Panc1 (cell line): ENCODE data around the gene HSD17B2. TPM values are rescaled to one million over a fixed set of nuclear protein-coding genes. Genes with fewer than 3 reads are reported as not detected.

Experiments
- ATAC-seq: fragments of 200-7000 bp; cut with Tn5 transposase; 2 replicates; pipeline ENCODE4 v1.9.1; 2020; ENCODE audit warnings: mild to moderate bottlenecking, moderate library complexity
- BruUV-seq: library from RNA; stranded (reverse); fragments of 400-500 nt; replicated peaks from 2 replicates; lab custom pipeline; 2021; lab: Mats Ljungman, UMichigan
- CTCF ChIA-PET: fragments of 300-600 bp; sonication (Branson Sonifier 250); formaldehyde crosslinking; loops from one replicate; lab custom pipeline; 2022; ENCODE audit warnings: antibody characterized with exemption; lab: Charles Lee
- POLR2A ChIA-PET: fragments of 300-600 bp; sonication (Branson Sonifier 250); formaldehyde crosslinking; loops from one replicate; lab custom pipeline; 2022; ENCODE audit warnings: antibody characterized with exemption; lab: Charles Lee
- DNase-seq: peaks from one replicate; pipeline ENCODE4 v3.0.0-alpha.2; 2010; ENCODE audit warnings: low read depth, low spot score
- H3K27ac ChIP-seq: 2 replicates; pipeline ENCODE4 v1.5.1; 2011; ENCODE audit warnings: mild to moderate bottlenecking, low read length, inconsistent platforms
- H3K27me3 ChIP-seq: fragments of 200-500 bp; sonication (Bioruptor generic); 2 replicates; pipeline ENCODE4 v1.6.0; 2014; ENCODE audit warnings: low read length, inconsistent platforms; ENCODE audit not compliant: control insufficient read depth, insufficient read depth
- H3K36me3 ChIP-seq: fragments of 200-500 bp; sonication (Bioruptor generic); 2 replicates; pipeline ENCODE4 v1.5.1; 2014; ENCODE audit warnings: inconsistent platforms, mild to moderate bottlenecking, low read length, moderate library complexity; ENCODE audit not compliant: control insufficient read depth, insufficient read depth
- H3K4me1 ChIP-seq: 2 replicates; pipeline ENCODE4 v1.5.1; 2011; ENCODE audit warnings: inconsistent platforms, mild to moderate bottlenecking, low read length, moderate library complexity; ENCODE audit not compliant: control insufficient read depth, insufficient read depth
- H3K4me3 ChIP-seq, 2 experiments: 2 replicates each; pipeline ENCODE4 v1.5.1; 2011 to 2012; ENCODE audit warnings: low read depth in 2 of 2, low read length in 2 of 2, mild to moderate bottlenecking in 2 of 2, inconsistent platforms in 1 of 2, moderate library complexity in 1 of 2
- H3K9me3 ChIP-seq: fragments of 200-500 bp; sonication (Bioruptor generic); 2 replicates; pipeline ENCODE4 v1.5.1; 2014; ENCODE audit warnings: low read depth, mild to moderate bottlenecking, inconsistent platforms, low read length, moderate library complexity; ENCODE audit not compliant: control insufficient read depth, insufficient read depth
- CTCF ChIP-seq: fragments of 450-650 bp; IDR thresholded peaks from 2 replicates; pipeline ENCODE4 v1.5.1; 2017; ENCODE audit warnings: mild to moderate bottlenecking
- POLR2AphosphoS5 ChIP-seq: IDR thresholded peaks from 2 replicates; pipeline ENCODE4 v1.6.1; 2012; ENCODE audit warnings: mild to moderate bottlenecking, low read depth, low read length, moderate library complexity
- REST ChIP-seq, 2 experiments: IDR thresholded peaks; 2 replicates each; pipeline ENCODE4 v1.6.1; 2011 to 2012; ENCODE audit warnings: low read depth in 2 of 2, control low read depth in 1 of 2, low read length in 1 of 2, mild to moderate bottlenecking in 1 of 2, moderate library complexity in 1 of 2; ENCODE audit not compliant: insufficient read depth in 1 of 2
- SIN3A ChIP-seq: IDR thresholded peaks from 2 replicates; pipeline ENCODE4 v1.6.1; 2012; ENCODE audit warnings: low read depth, mild to moderate bottlenecking, low read length, moderate library complexity, borderline replicate concordance; ENCODE audit not compliant: insufficient read depth
- TCF7L2 ChIP-seq: IDR thresholded peaks from 2 replicates; pipeline ENCODE4 v1.6.1; 2011; ENCODE audit warnings: mild to moderate bottlenecking, low read depth, low read length, inconsistent platforms
- in situ Hi-C: cut with HindIII; loops from 2 replicates; pipeline ENCODE4 v1.10.0; 2016; ENCODE audit warnings: low sequenced_read_pairs, low pct_unique_long_range_greater_than_20kb
- intact Hi-C: fragments of 100-400 bp; cut with micrococcal nuclease; formaldehyde crosslinking; loops from one replicate; pipeline ENCODE4 v1.10.0; 2022; ENCODE audit not compliant: unreplicated experiment
- total RNA-seq: library from RNA; stranded (reverse); gene quantifications from one replicate; pipeline ENCODE4 v1.2.1, GENCODE V29; 2021; ENCODE audit not compliant: unreplicated experiment

Gene HSD17B2
- total RNA-seq, 1 experiment from 2014 or later: 0.41 TPM

GRCh38 chr16:82024883-82025282 is 10.2 kb upstream of the HSD17B2 start:
- no peak overlapping the region for H3K4me3 ChIP-seq
- BruUV-seq: no TSS peak
- TF ChIP-seq TCF7L2 (no peak), POLR2AphosphoS5 (no peak), CTCF (no peak), SIN3A (no peak), REST (IDR thresholded peaks at IDR 0.05; ENCODE audit: insufficient read depth in 1 of 2, low read depth in 2 of 2, low read length in 1 of 2) (no peak)
- no peak for DNase-seq
- H3K4me1 ChIP-seq: no peaks in the 10 kb centered on the region
- intact Hi-C loops: no loop called here
- in situ Hi-C loops: no loop called here
- ChIA-PET CTCF (no interaction called here), POLR2A (no interaction called here)
- H3K27me3 ChIP-seq: peaks cover 2% of the 10 kb centered on the region; the same call in 1 of the 2 replicates
- H3K27ac ChIP-seq: no peak overlapping the region
- no peaks in the 10 kb centered on the region for H3K9me3 ChIP-seq
- ATAC-seq: no peak
- no peaks in the 10 kb centered on the region for H3K36me3 ChIP-seq

GRCh38 chr16:82027629-82028064 is 7.4 kb upstream of the HSD17B2 start:
- DNase-seq (no peak), ATAC-seq (no peak)
- Histone ChIP-seq H3K4me3 (no peak overlapping the region), H3K27ac (no peak overlapping the region), H3K36me3 (no peaks in the 10 kb centered on the region), H3K4me1 (no peaks in the 10 kb centered on the region), H3K27me3 (no peaks in the 10 kb centered on the region; the same call in 1 of the 2 replicates), H3K9me3 (no peaks in the 10 kb centered on the region)
- in situ Hi-C loops (no loop called here), intact Hi-C loops (no loop called here)
- ChIA-PET CTCF (no interaction called here), POLR2A (no interaction called here)
- TF ChIP-seq TCF7L2: no peak
- no peak for TF ChIP-seq SIN3A
- no peak for TF ChIP-seq CTCF
- no peak for TF ChIP-seq REST (IDR thresholded peaks at IDR 0.05; ENCODE audit: insufficient read depth in 1 of 2, low read depth in 2 of 2, low read length in 1 of 2)
- no peak for TF ChIP-seq POLR2AphosphoS5
- BruUV-seq: no TSS peak
